Endodermal cell (in vitro differentiated cells): ENCODE results near the gene FNBP1. TPM values are rescaled to one million over a fixed set of nuclear protein-coding genes. Genes with fewer than 3 reads are reported as not detected.

Experiments
- DNase-seq: peaks from one replicate; pipeline ENCODE4 v3.0.0-alpha.2; 2017
- H3K27ac ChIP-seq: 2 replicates; pipeline ENCODE4 v1.5.1; 2013; ENCODE audit warnings: mild to moderate bottlenecking, low read depth, low read length, moderate library complexity
- H3K27me3 ChIP-seq: 2 replicates; pipeline ENCODE4 v1.6.1; 2013; ENCODE audit warnings: mild to moderate bottlenecking, low read length, moderate library complexity; ENCODE audit not compliant: insufficient read depth, control insufficient read depth, poor library complexity, severe bottlenecking
- H3K36me3 ChIP-seq: 2 replicates; pipeline ENCODE4 v1.7.0; 2013; ENCODE audit warnings: mild to moderate bottlenecking, low read length, moderate library complexity; ENCODE audit not compliant: control insufficient read depth, insufficient read depth
- H3K4me1 ChIP-seq: one replicate; pipeline ENCODE4 v1.7.0; 2013; ENCODE audit warnings: low read length; ENCODE audit not compliant: control insufficient read depth, insufficient read depth
- H3K4me3 ChIP-seq: 2 replicates; pipeline ENCODE4 v1.5.1; 2013; ENCODE audit warnings: mild to moderate bottlenecking, low read length, moderate library complexity
- H3K9ac ChIP-seq: 2 replicates; pipeline ENCODE4 v1.6.1; 2013; ENCODE audit warnings: mild to moderate bottlenecking, low read length, moderate library complexity; ENCODE audit not compliant: poor library complexity, severe bottlenecking; ENCODE audit errors: extremely low read depth
- H3K9me3 ChIP-seq: 2 replicates; pipeline ENCODE4 v1.6.1; 2013; ENCODE audit warnings: mild to moderate bottlenecking, low read length, moderate library complexity; ENCODE audit not compliant: control insufficient read depth
- H3K27ac Mint-ChIP-seq: 2 replicates; pipeline ENCODE4 v1.8.0; 2020; ENCODE audit warnings: mixed read lengths
- H3K27me3 Mint-ChIP-seq: 2 replicates; pipeline ENCODE4 v1.8.0; 2021; ENCODE audit warnings: mild to moderate bottlenecking, mixed read lengths; ENCODE audit not compliant: insufficient read depth
- H3K36me3 Mint-ChIP-seq: 2 replicates; pipeline ENCODE4 v1.8.0; 2020; ENCODE audit warnings: low read depth, mixed read lengths
- H3K4me1 Mint-ChIP-seq: 2 replicates; pipeline ENCODE4 v1.8.0; 2020; ENCODE audit warnings: mixed read lengths
- H3K4me3 Mint-ChIP-seq: 2 replicates; pipeline ENCODE4 v1.8.0; 2020; ENCODE audit warnings: mild to moderate bottlenecking, moderate library complexity, mixed read lengths
- H3K9me3 Mint-ChIP-seq: 2 replicates; pipeline ENCODE4 v1.8.0; 2020; ENCODE audit warnings: mild to moderate bottlenecking, mixed read lengths
- CTCF ChIP-seq: fragments of 200-600 bp; sonication (generic); conservative IDR thresholded peaks from 2 replicates; pipeline ENCODE4 v1.5.0; 2021; ENCODE audit warnings: antibody characterized with exemption, mild to moderate bottlenecking
- WGBS, 2 experiments: methylation state at CpG; one replicate each; pipeline versions ENCODE4 v1.1.5 to v1.1.7; 2013; ENCODE audit warnings: missing lambda C conversion rate in 2 of 2, mixed read lengths in 1 of 2; ENCODE audit not compliant: insufficient coverage in 1 of 2, insufficient read length in 1 of 2; 5-methylcytosine and 5-hydroxymethylcytosine counted together
- total RNA-seq, 2 donors: library from RNA; stranded (reverse); fragmentation: NEBNext Ultra II Directional in 1 of 2; extraction: Animal tissue kit (Norgen Biotek cat#: 25700) in 1 of 2; gene quantifications; 2 replicates in 1 of 2; 3 replicates in 1 of 2; pipeline ENCODE4 v1.2.1, GENCODE V29; 2021

FNBP1 gene
- total RNA-seq, 2 donors from 2014 or later, result 41.4 to 43.3 TPM

GRCh38 chr9:129990269-129991010 lies 52.5 kb downstream of the FNBP1 start:
- H3K4me3 Mint-ChIP-seq, result no peak overlapping the region
- no peak overlapping the region for H3K9ac ChIP-seq

GRCh38 chr9:129989740-129990139 lies 53.2 kb downstream of the FNBP1 start:
- Mint-ChIP-seq H3K4me3 (no peak overlapping the region), H3K4me1 (peaks cover 9% of the 10 kb centered on the region), H3K27ac (no peak overlapping the region), H3K27me3 (no peaks in the 10 kb centered on the region), H3K9me3 (no peaks in the 10 kb centered on the region), H3K36me3 (peaks cover 19% of the 10 kb centered on the region)
- H3K9ac ChIP-seq, result no peak overlapping the region
- H3K36me3 ChIP-seq, result peaks cover 9% of the 10 kb centered on the region
- no peaks in the 10 kb centered on the region for H3K4me1 ChIP-seq
- no peaks in the 10 kb centered on the region for H3K9me3 ChIP-seq
- DNase-seq, result no peak
- 89 to 97% methylated on average over 5 to 7 of the region's 7 CpGs for WGBS, 2 experiments
- H3K27me3 ChIP-seq, result no peaks in the 10 kb centered on the region
- no peak overlapping the region for H3K4me3 ChIP-seq
- no peak for TF ChIP-seq CTCF
- no peak overlapping the region for H3K27ac ChIP-seq

More at GRCh38 chr9:129990269-129991010, 52.5 kb downstream of the FNBP1 start:
- no peak for DNase-seq
- peaks cover 12% of the 10 kb centered on the region for H3K36me3 Mint-ChIP-seq
- H3K4me1 Mint-ChIP-seq, result peaks cover 9% of the 10 kb centered on the region
- no peaks in the 10 kb centered on the region for H3K4me1 ChIP-seq
- no peaks in the 10 kb centered on the region for H3K27me3 ChIP-seq
- H3K4me3 ChIP-seq, result no peak overlapping the region
- WGBS, 2 experiments, result 77 to 78% methylated on average over 6 of the region's 6 CpGs
- no peak overlapping the region for H3K27ac ChIP-seq
- H3K9me3 Mint-ChIP-seq, result no peaks in the 10 kb centered on the region
- H3K9me3 ChIP-seq, result no peaks in the 10 kb centered on the region
- no peak overlapping the region for H3K27ac Mint-ChIP-seq
- H3K27me3 Mint-ChIP-seq, result no peaks in the 10 kb centered on the region
- no peak for TF ChIP-seq CTCF
- peaks cover 9% of the 10 kb centered on the region for H3K36me3 ChIP-seq

GRCh38 chr9:129989362-129989708 lies 53.7 kb downstream of the FNBP1 start:
- peaks cover 9% of the 10 kb centered on the region for H3K36me3 ChIP-seq
- H3K9me3 ChIP-seq, result no peaks in the 10 kb centered on the region
- peaks cover 9% of the 10 kb centered on the region for H3K4me1 Mint-ChIP-seq
- H3K4me3 ChIP-seq, result no peak overlapping the region
- H3K4me1 ChIP-seq, result no peaks in the 10 kb centered on the region
- no peaks in the 10 kb centered on the region for H3K27me3 Mint-ChIP-seq
- H3K4me3 Mint-ChIP-seq, result no peak overlapping the region
- H3K27ac Mint-ChIP-seq, result no peak overlapping the region
- no peaks in the 10 kb centered on the region for H3K27me3 ChIP-seq
- no peaks in the 10 kb centered on the region for H3K9me3 Mint-ChIP-seq
- H3K27ac ChIP-seq, result no peak overlapping the region
- DNase-seq, result no peak
- H3K36me3 Mint-ChIP-seq, result peaks cover 21% of the 10 kb centered on the region
- WGBS, 2 experiments, result 85 to 95% methylated on average over 3 of the region's 3 CpGs
- no peak overlapping the region for H3K9ac ChIP-seq
- no peak for TF ChIP-seq CTCF
